ENCODE measurements around the gene LCT.
"Not testable (repeated sequence)": the region's sequence is repeated elsewhere in the genome, so short reads cannot be mapped to it uniquely, and the experiment has no call there.

Gene LCT

DNA sequence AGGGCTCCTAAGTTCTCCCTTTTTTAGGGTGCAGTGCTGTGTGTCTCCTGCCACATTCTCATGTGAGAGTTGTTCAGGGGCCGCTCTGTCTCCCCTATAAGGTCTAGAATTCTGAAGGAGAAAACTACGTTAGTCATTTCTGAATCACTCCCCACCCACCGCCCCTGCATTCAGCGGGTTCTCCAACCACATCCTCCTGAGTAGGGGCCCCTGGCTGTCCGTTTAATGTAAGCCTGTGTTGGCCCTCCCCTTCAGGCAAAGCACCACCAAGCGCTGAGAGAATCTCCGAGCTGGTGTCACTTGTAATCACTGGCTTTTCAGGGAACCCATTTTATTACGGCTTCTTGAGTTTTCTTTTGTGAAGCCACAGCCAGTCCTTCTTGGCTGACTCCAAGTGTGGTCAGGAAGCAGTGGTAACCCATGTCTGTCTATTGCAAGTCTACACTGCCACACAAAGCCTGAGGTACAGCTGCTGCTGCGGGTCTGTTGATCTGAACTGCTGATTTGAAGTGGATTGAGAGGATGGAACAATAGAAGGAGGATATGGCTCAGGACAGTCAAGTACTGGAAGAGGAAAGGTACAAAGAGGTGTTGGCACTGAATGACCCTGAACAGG, 16.9 kb downstream of the LCT start:
- H3K9me3 ChIP-seq (ENCODE audit: insufficient read depth, low read length), result peaks cover 9% of the 10 kb centered on the region; the same call in 1 of the 2 replicates
- no peaks in the 10 kb centered on the region for H3K27me3 ChIP-seq (ENCODE audit: insufficient read depth, insufficient read length)
- no peaks in the 10 kb centered on the region for H3K36me3 ChIP-seq (ENCODE audit: insufficient read depth, insufficient read length, low read length)
- no peak for TF ChIP-seq SUZ12 (IDR thresholded peaks at IDR 0.05; ENCODE audit: extremely low read depth, insufficient read depth, insufficient read length)
- TF ChIP-seq ZNF274 (IDR thresholded peaks at IDR 0.05; ENCODE audit: low read depth, low read length), result no peak
- H3K4me3 ChIP-seq (ENCODE audit: insufficient read length, low read depth), result no peak overlapping the region
- DNase-seq (ENCODE audit: low read depth, low spot score), result no peak
- H3K4me1 ChIP-seq (ENCODE audit: insufficient read depth, insufficient read length), result no peaks in the 10 kb centered on the region
- H3K9ac ChIP-seq (ENCODE audit: insufficient read length, low read depth), result no peak overlapping the region

DNA sequence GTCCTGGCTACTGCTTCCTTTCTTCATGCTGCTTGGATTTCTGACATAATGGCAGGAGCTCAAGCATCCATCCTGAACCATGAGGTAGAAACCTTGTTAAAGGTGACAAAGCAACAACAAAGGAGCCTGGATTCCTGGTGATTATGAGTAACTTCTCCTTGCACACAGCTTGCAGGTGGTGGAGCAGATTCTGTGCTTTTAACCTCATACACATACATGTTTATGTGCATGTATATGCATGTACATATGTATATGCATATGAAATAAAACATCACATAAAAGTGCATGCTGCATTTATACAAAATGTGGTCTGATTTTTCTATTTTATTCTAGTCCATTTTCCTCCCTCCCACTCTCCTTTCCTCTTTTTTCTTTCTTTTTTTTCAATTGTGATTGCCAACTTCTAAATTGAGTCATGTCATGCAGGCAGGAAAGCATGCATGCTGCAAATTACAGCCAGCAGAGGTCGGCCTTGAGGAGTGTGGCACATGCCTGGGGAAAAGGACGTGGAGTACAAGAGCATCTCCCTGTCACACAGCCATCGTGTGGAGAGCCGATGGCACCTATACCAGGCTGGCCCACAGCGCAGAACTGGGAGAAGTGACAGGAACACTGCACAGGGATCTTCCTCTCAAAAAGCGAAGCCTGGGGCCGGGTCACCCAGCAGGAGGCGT, 17.9 kb downstream of the LCT start:
- no peak for TF ChIP-seq SUZ12 (IDR thresholded peaks at IDR 0.05; ENCODE audit: extremely low read depth, insufficient read depth, insufficient read length)
- no peak for TF ChIP-seq ZNF274 (IDR thresholded peaks at IDR 0.05; ENCODE audit: low read depth, low read length)
- TF ChIP-seq YY1 (IDR thresholded peaks at IDR 0.05; ENCODE audit: insufficient read depth, insufficient read length), result no peak
- no peak for DNase-seq (ENCODE audit: low read depth, low spot score)
- no peaks in the 10 kb centered on the region for H3K27me3 ChIP-seq (ENCODE audit: insufficient read depth, insufficient read length)
- no peak overlapping the region for H3K9ac ChIP-seq (ENCODE audit: insufficient read length, low read depth)
- H3K4me1 ChIP-seq (ENCODE audit: insufficient read depth, insufficient read length), result no peaks in the 10 kb centered on the region
- no peaks in the 10 kb centered on the region for H3K36me3 ChIP-seq (ENCODE audit: insufficient read depth, insufficient read length, low read length)
- H3K9me3 ChIP-seq (ENCODE audit: insufficient read depth, low read length), result peaks cover 9% of the 10 kb centered on the region; the same call in 1 of the 2 replicates
- H3K4me3 ChIP-seq (ENCODE audit: insufficient read length, low read depth), result no peak overlapping the region

DNA sequence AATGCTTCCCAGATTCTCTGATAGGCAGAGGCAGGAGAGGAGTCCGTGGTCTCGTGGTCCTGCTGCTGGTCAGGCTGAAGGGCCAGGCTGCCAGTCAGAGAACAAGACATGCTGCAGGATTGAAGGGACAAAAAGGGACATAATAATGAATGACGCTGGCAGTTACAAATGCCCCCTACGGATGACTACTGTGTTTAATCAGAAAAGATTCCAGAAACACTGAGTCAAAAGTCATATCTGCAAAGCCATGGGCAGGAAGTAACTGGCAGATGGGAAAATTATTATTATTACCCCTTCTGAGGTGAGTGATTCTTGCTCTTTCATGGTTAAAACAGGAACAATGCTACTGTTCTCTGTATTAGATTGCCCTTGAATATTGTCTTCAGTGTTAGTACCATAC, 19.0 kb downstream of the LCT start:
- Histone ChIP-seq H3K4me3 (ENCODE audit: insufficient read length, low read depth) (no peak overlapping the region), H3K4me1 (ENCODE audit: insufficient read depth, insufficient read length) (no peaks in the 10 kb centered on the region), H3K9me3 (ENCODE audit: insufficient read depth, low read length) (peaks cover 5% of the 10 kb centered on the region; the same call in 1 of the 2 replicates), H3K9ac (ENCODE audit: insufficient read length, low read depth) (no peak overlapping the region), H3K27me3 (ENCODE audit: insufficient read depth, insufficient read length) (no peaks in the 10 kb centered on the region), H3K36me3 (ENCODE audit: insufficient read depth, insufficient read length, low read length) (no peaks in the 10 kb centered on the region)
- TF ChIP-seq ZNF274 (IDR thresholded peaks at IDR 0.05; ENCODE audit: low read depth, low read length) (no peak), YY1 (IDR thresholded peaks at IDR 0.05; ENCODE audit: insufficient read depth, insufficient read length) (no peak), SUZ12 (IDR thresholded peaks at IDR 0.05; ENCODE audit: extremely low read depth, insufficient read depth, insufficient read length) (no peak)
- DNase-seq (ENCODE audit: low read depth, low spot score), result no peak

DNA sequence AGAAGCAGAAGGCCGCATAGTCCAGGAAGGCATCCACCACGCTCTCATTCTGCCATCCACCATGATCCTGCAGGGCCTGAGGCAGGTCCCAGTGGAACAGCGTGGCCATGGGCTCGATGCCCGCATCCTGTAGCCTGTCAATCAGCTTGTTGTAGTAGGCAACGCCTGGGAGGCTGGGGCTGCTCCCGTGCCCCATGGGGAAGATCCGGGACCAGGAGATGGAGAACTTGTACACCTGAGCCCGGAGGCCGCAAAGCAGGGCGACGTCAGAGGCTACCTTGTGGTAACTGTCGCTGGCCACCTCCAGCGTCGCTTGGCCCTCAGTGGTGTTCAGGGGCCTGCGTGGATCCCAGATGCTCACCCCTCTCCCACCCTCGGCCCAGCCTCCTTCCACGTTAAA, 19.5 kb downstream of the LCT start:
- no peaks in the 10 kb centered on the region for H3K27me3 ChIP-seq (ENCODE audit: insufficient read depth, insufficient read length)
- no peaks in the 10 kb centered on the region for H3K4me1 ChIP-seq (ENCODE audit: insufficient read depth, insufficient read length)
- H3K36me3 ChIP-seq (ENCODE audit: insufficient read depth, insufficient read length, low read length), result no peaks in the 10 kb centered on the region
- TF ChIP-seq SUZ12 (IDR thresholded peaks at IDR 0.05; ENCODE audit: extremely low read depth, insufficient read depth, insufficient read length) (no peak), ZNF274 (IDR thresholded peaks at IDR 0.05; ENCODE audit: low read depth, low read length) (no peak), YY1 (IDR thresholded peaks at IDR 0.05; ENCODE audit: insufficient read depth, insufficient read length) (no peak)
- H3K9ac ChIP-seq (ENCODE audit: insufficient read length, low read depth), result no peak overlapping the region
- H3K4me3 ChIP-seq (ENCODE audit: insufficient read length, low read depth), result no peak overlapping the region
- 0 out of 2 replicates have a peak, but pooled peaks cover under 1% of the 10 kb centered on the region for H3K9me3 ChIP-seq (ENCODE audit: insufficient read depth, low read length)
- DNase-seq (ENCODE audit: low read depth, low spot score), result no peak

DNA sequence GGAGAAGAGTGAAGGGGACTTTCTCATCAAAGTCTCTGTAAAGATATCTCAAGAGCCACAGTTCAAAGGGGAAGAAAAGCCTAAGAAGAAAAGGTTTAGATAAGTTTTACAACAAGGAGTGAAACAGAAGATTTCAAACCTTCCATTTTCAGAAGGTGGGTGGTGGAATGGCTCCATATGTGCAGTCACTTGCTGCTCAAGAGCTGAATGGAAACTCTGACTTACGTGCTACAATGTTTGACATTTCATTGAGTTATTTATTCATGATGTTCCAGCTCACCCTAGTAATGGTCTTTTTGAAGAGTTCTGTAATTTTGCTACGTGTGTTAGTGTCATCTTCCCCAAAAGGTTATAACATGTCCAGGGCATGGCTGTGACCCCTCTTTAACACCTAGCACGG, 21.7 kb downstream of the LCT start:
- H3K4me1 ChIP-seq (ENCODE audit: insufficient read depth, insufficient read length), result no peaks in the 10 kb centered on the region
- no peak for TF ChIP-seq YY1 (IDR thresholded peaks at IDR 0.05; ENCODE audit: insufficient read depth, insufficient read length)
- no peak for TF ChIP-seq SUZ12 (IDR thresholded peaks at IDR 0.05; ENCODE audit: extremely low read depth, insufficient read depth, insufficient read length)
- no peak for TF ChIP-seq ZNF274 (IDR thresholded peaks at IDR 0.05; ENCODE audit: low read depth, low read length)
- H3K9ac ChIP-seq (ENCODE audit: insufficient read length, low read depth), result no peak overlapping the region

DNA sequence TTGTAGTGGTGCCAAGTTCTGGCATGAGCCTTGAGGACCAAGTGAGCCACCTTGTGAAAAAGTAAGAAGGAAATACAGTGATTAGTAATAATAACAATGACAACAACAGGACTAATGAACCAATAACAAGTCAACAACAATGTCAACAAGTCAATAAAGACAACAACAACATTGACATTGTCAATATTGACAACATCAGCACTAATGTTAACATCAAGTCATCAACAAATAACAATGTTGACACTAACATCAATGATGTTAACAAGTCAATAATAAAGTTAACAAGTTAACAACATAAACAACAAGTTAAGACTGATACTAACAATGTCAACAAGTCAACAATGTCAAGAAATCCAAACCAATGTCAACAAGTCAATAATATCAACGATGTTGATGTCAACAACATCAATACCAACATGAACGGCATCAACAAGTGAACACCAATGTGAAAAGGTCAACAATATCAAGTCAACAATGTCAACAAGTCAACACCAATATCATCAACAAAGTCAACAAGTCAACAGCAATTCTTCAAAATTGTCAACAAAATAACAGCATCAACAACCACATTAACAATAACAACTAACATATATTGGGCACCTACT, 24.0 kb downstream of the LCT start:
- TF ChIP-seq YY1 (IDR thresholded peaks at IDR 0.05; ENCODE audit: insufficient read depth, insufficient read length) (no peak), ZNF274 (IDR thresholded peaks at IDR 0.05; ENCODE audit: low read depth, low read length) (no peak), SUZ12 (IDR thresholded peaks at IDR 0.05; ENCODE audit: extremely low read depth, insufficient read depth, insufficient read length) (no peak)
- no peak for DNase-seq (ENCODE audit: low read depth, low spot score)
- Histone ChIP-seq H3K27me3 (ENCODE audit: insufficient read depth, insufficient read length) (no peaks in the 10 kb centered on the region), H3K4me1 (ENCODE audit: insufficient read depth, insufficient read length) (no peaks in the 10 kb centered on the region), H3K36me3 (ENCODE audit: insufficient read depth, insufficient read length, low read length) (no peaks in the 10 kb centered on the region), H3K9me3 (ENCODE audit: insufficient read depth, low read length) (no peaks in the 10 kb centered on the region), H3K4me3 (ENCODE audit: insufficient read length, low read depth) (no peak overlapping the region), H3K9ac (ENCODE audit: insufficient read length, low read depth) (no peak overlapping the region)

More for the DNA sequence above, 21.7 kb downstream of the LCT start:
- Histone ChIP-seq H3K27me3 (ENCODE audit: insufficient read depth, insufficient read length) (no peaks in the 10 kb centered on the region), H3K36me3 (ENCODE audit: insufficient read depth, insufficient read length, low read length) (no peaks in the 10 kb centered on the region), H3K4me3 (ENCODE audit: insufficient read length, low read depth) (no peak overlapping the region), H3K9me3 (ENCODE audit: insufficient read depth, low read length) (no peaks in the 10 kb centered on the region)
- DNase-seq (ENCODE audit: low read depth, low spot score), result no peak

DNA sequence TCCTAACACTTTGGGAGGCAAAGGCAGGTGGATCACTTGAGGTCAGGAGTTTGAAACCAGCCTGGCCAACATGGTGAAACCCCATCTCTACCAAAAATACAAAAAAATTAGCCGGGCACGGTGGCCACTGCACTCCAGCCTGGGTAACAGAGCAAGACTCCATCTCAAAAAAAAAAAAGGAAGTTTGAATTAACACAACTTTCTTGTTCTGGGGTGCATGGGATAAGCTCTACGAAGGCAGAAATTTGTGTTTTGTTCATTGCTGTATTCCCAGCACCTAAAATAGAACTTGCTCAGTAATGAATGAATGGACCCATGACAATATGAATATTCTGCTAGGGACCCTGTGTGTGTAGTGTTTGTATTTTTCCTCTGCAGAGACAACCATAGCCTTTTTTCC, 29.1 kb downstream of the LCT start:
- not testable (repeated sequence) for H3K4me1 ChIP-seq (ENCODE audit: insufficient read depth, insufficient read length); H3K4me3 ChIP-seq (ENCODE audit: insufficient read length, low read depth); DNase-seq (ENCODE audit: low read depth, low spot score); H3K9me3 ChIP-seq (ENCODE audit: insufficient read depth, low read length); H3K9ac ChIP-seq (ENCODE audit: insufficient read length, low read depth); H3K27me3 ChIP-seq (ENCODE audit: insufficient read depth, insufficient read length); H3K36me3 ChIP-seq (ENCODE audit: insufficient read depth, insufficient read length, low read length)
